Measurements from ENCODE around the gene FGF12.
"Not testable (repeated sequence)": the region's sequence is repeated elsewhere in the genome, so short reads cannot be mapped to it uniquely, and the experiment has no call there.

The FGF12 gene

DNA sequence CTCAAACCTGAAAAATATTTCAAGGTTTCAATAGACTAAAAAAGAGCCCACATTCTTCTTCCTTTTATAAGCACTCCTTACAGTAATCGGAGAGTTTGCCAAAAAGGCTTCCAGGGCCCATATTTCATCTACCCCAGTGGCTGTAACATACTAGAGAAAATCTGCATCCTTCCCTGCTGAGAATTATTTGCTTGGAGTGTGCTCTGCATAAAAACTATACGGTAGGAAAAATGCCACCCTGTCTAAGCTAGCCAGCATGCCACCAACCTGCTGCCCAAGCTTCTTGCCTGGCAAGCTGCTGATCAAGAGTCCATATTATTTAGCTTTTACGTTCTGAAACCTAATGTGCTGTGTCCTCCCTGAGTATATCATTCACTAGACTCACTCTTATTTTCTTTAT lies 107.1 kb downstream of the FGF12 start:
- Histone ChIP-seq H3K27ac (ENCODE audit: low read depth, low read length) (no peak overlapping the region), H3K4me1 (ENCODE audit: control insufficient read depth, insufficient read depth, low read length) (no peaks in the 10 kb centered on the region), H3K4me3 (ENCODE audit: low read length) (no peak overlapping the region), H3K36me3 (ENCODE audit: control insufficient read depth, insufficient read depth, low read length) (no peaks in the 10 kb centered on the region), H3K27me3 (ENCODE audit: control insufficient read depth, insufficient read depth, low read length) (no peaks in the 10 kb centered on the region), H3K9ac (ENCODE audit: low read length) (no peak overlapping the region)

DNA sequence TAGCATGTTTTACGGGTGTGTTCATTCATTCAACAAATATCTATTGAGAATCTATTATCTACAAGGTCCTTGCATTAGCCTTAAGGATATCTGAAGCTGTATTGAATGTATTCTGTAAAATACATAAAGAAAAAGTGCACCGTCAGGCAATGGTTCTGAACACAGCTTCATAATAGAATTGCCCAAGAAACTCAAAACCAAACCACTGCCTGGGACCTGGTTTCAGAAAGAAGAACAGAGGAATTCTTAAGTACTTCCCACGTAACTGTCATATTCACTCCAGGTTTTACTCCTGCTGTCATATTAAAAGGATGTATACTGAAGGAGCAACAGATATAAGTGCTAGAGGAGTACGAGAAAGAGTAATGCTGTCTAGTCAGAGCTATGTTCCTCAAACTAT lies 115.9 kb downstream of the FGF12 start:
- H3K4me3 ChIP-seq (ENCODE audit: low read length), result no peak overlapping the region
- no peaks in the 10 kb centered on the region for H3K36me3 ChIP-seq (ENCODE audit: control insufficient read depth, insufficient read depth, low read length)
- H3K27ac ChIP-seq (ENCODE audit: low read depth, low read length), result no peak overlapping the region
- H3K9ac ChIP-seq (ENCODE audit: low read length), result no peak overlapping the region
- H3K4me1 ChIP-seq (ENCODE audit: control insufficient read depth, insufficient read depth, low read length), result no peaks in the 10 kb centered on the region
- no peaks in the 10 kb centered on the region for H3K27me3 ChIP-seq (ENCODE audit: control insufficient read depth, insufficient read depth, low read length)

GRCh38 chr3:192608726-192609600 lies 118.4 kb downstream of the FGF12 start:
- Histone ChIP-seq H3K27ac (ENCODE audit: low read depth, low read length) (no peak overlapping the region), H3K4me3 (ENCODE audit: low read length) (no peak overlapping the region)

GRCh38 chr3:192607798-192608197 lies 119.5 kb downstream of the FGF12 start:
- H3K4me3 ChIP-seq (ENCODE audit: low read length), result no peak overlapping the region

More at GRCh38 chr3:192608726-192609600, 118.4 kb downstream of the FGF12 start:
- Histone ChIP-seq H3K27me3 (ENCODE audit: control insufficient read depth, insufficient read depth, low read length) (no peaks in the 10 kb centered on the region), H3K36me3 (ENCODE audit: control insufficient read depth, insufficient read depth, low read length) (no peaks in the 10 kb centered on the region), H3K9ac (ENCODE audit: low read length) (no peak overlapping the region), H3K4me1 (ENCODE audit: control insufficient read depth, insufficient read depth, low read length) (no peaks in the 10 kb centered on the region)

GRCh38 chr3:192597913-192598312 lies 129.4 kb downstream of the FGF12 start:
- H3K27ac ChIP-seq (ENCODE audit: low read depth, low read length), result no peak overlapping the region
- H3K4me3 ChIP-seq (ENCODE audit: low read length), result no peak overlapping the region
- H3K36me3 ChIP-seq (ENCODE audit: control insufficient read depth, insufficient read depth, low read length), result no peaks in the 10 kb centered on the region
- no peak overlapping the region for H3K9ac ChIP-seq (ENCODE audit: low read length)
- H3K27me3 ChIP-seq (ENCODE audit: control insufficient read depth, insufficient read depth, low read length), result no peaks in the 10 kb centered on the region
- no peaks in the 10 kb centered on the region for H3K4me1 ChIP-seq (ENCODE audit: control insufficient read depth, insufficient read depth, low read length)

More at GRCh38 chr3:192607798-192608197, 119.5 kb downstream of the FGF12 start:
- Histone ChIP-seq H3K27me3 (ENCODE audit: control insufficient read depth, insufficient read depth, low read length) (no peaks in the 10 kb centered on the region), H3K9ac (ENCODE audit: low read length) (no peak overlapping the region), H3K36me3 (ENCODE audit: control insufficient read depth, insufficient read depth, low read length) (no peaks in the 10 kb centered on the region), H3K4me1 (ENCODE audit: control insufficient read depth, insufficient read depth, low read length) (no peaks in the 10 kb centered on the region), H3K27ac (ENCODE audit: low read depth, low read length) (no peak overlapping the region)

GRCh38 chr3:192597506-192597905 lies 129.8 kb downstream of the FGF12 start:
- H3K27ac ChIP-seq (ENCODE audit: low read depth, low read length), result no peak overlapping the region
- no peaks in the 10 kb centered on the region for H3K4me1 ChIP-seq (ENCODE audit: control insufficient read depth, insufficient read depth, low read length)
- no peak overlapping the region for H3K4me3 ChIP-seq (ENCODE audit: low read length)
- H3K9ac ChIP-seq (ENCODE audit: low read length), result no peak overlapping the region
- no peaks in the 10 kb centered on the region for H3K36me3 ChIP-seq (ENCODE audit: control insufficient read depth, insufficient read depth, low read length)
- H3K27me3 ChIP-seq (ENCODE audit: control insufficient read depth, insufficient read depth, low read length), result no peaks in the 10 kb centered on the region

DNA sequence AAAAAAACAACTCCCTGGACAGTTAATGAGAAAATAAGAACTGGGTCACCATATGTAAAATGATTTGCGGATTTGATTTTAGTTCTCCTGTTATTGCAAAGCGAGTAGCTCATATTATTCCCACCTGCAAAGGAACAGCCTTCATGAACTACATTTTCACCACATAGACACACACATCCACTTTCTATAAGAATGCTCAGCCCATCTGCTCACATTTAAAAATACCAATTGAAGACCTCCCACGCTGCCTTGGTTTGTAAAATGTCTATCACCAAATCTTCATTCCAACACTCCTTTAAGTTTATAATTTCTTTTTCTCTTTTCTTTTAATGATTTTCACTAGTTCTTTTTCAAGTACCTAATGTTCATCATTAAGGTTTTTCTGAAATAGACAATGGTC lies 148.6 kb downstream of the FGF12 start:
- Histone ChIP-seq H3K27me3 (ENCODE audit: control insufficient read depth, insufficient read depth, low read length) (no peaks in the 10 kb centered on the region), H3K36me3 (ENCODE audit: control insufficient read depth, insufficient read depth, low read length) (no peaks in the 10 kb centered on the region), H3K9ac (ENCODE audit: low read length) (no peak overlapping the region), H3K4me3 (ENCODE audit: low read length) (no peak overlapping the region), H3K4me1 (ENCODE audit: control insufficient read depth, insufficient read depth, low read length) (no peaks in the 10 kb centered on the region), H3K27ac (ENCODE audit: low read depth, low read length) (no peak overlapping the region)

DNA sequence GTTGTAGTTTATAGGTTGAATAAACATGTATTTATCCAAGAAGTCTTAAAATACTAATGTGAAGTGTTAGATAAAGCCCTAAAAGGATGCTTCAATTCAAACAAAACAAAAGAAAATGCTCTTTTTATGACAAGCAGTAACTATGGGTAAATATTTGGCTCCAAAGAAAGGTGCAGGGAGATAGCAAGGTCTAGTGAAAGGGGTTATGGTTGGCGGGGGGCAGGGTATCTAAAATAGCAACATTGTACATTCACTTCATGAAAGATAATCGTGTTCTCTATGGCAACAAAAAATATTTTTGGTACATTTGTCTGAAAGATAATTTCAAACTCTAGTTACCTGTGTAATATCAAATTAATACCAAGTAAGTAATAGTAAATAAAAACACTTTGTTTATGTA lies 149.5 kb downstream of the FGF12 start:
- no peaks in the 10 kb centered on the region for H3K27me3 ChIP-seq (ENCODE audit: control insufficient read depth, insufficient read depth, low read length)
- H3K4me1 ChIP-seq (ENCODE audit: control insufficient read depth, insufficient read depth, low read length), result no peaks in the 10 kb centered on the region
- H3K27ac ChIP-seq (ENCODE audit: low read depth, low read length), result no peak overlapping the region
- no peak overlapping the region for H3K4me3 ChIP-seq (ENCODE audit: low read length)
- H3K36me3 ChIP-seq (ENCODE audit: control insufficient read depth, insufficient read depth, low read length), result no peaks in the 10 kb centered on the region
- no peak overlapping the region for H3K9ac ChIP-seq (ENCODE audit: low read length)

GRCh38 chr3:192577271-192577670 lies 150.1 kb downstream of the FGF12 start:
- Histone ChIP-seq H3K27ac (ENCODE audit: low read depth, low read length) (no peak overlapping the region), H3K27me3 (ENCODE audit: control insufficient read depth, insufficient read depth, low read length) (no peaks in the 10 kb centered on the region), H3K4me3 (ENCODE audit: low read length) (no peak overlapping the region), H3K9ac (ENCODE audit: low read length) (no peak overlapping the region), H3K36me3 (ENCODE audit: control insufficient read depth, insufficient read depth, low read length) (no peaks in the 10 kb centered on the region), H3K4me1 (ENCODE audit: control insufficient read depth, insufficient read depth, low read length) (no peaks in the 10 kb centered on the region)

GRCh38 chr3:192576704-192577103 lies 150.6 kb downstream of the FGF12 start:
- not testable (repeated sequence) for H3K27ac ChIP-seq (ENCODE audit: low read depth, low read length); H3K4me3 ChIP-seq (ENCODE audit: low read length); H3K4me1 ChIP-seq (ENCODE audit: control insufficient read depth, insufficient read depth, low read length); H3K27me3 ChIP-seq (ENCODE audit: control insufficient read depth, insufficient read depth, low read length); H3K36me3 ChIP-seq (ENCODE audit: control insufficient read depth, insufficient read depth, low read length); H3K9ac ChIP-seq (ENCODE audit: low read length)

- Histone ChIP-seq H3K4me3 (ENCODE audit: low read length) (no peak overlapping the region), H3K4me1 (ENCODE audit: control insufficient read depth, insufficient read depth, low read length) (no peaks in the 10 kb centered on the region), H3K36me3 (ENCODE audit: control insufficient read depth, insufficient read depth, low read length) (no peaks in the 10 kb centered on the region), H3K27me3 (ENCODE audit: control insufficient read depth, insufficient read depth, low read length) (no peaks in the 10 kb centered on the region), H3K27ac (ENCODE audit: low read depth, low read length) (no peak overlapping the region), H3K9ac (ENCODE audit: low read length) (no peak overlapping the region)
Measured at GRCh38 chr3:192575879-192576506, 151.3 kb downstream of the FGF12 start.

DNA sequence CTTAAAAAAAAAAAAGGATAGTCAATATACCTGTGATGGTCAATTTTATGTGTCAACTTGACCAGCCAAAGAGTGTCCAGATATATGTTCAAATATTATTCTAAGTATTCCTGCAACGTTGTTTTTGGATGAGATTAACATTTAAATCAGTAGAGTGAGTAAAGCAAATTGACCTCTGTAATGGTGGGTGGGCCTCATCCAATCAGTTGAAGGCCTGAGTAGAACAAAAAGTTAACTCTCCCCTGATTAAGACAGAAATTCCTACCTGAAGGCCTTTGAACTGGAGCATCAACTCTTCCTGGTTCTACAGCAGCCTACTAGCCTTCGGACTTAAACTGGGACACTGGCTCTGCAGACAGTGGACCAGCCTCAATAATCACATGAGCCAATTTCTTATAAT lies 154.1 kb downstream of the FGF12 start:
- no peaks in the 10 kb centered on the region for H3K27me3 ChIP-seq (ENCODE audit: control insufficient read depth, insufficient read depth, low read length)
- no peak overlapping the region for H3K27ac ChIP-seq (ENCODE audit: low read depth, low read length)
- H3K9ac ChIP-seq (ENCODE audit: low read length), result no peak overlapping the region
- no peaks in the 10 kb centered on the region for H3K36me3 ChIP-seq (ENCODE audit: control insufficient read depth, insufficient read depth, low read length)
- H3K4me1 ChIP-seq (ENCODE audit: control insufficient read depth, insufficient read depth, low read length), result no peaks in the 10 kb centered on the region
- no peak overlapping the region for H3K4me3 ChIP-seq (ENCODE audit: low read length)

Measured in rectal smooth muscle tissue (tissue), 1 donor.